HG03060 (cell line): ENCODE data around the gene UCHL5.
"Not testable (repeated sequence)": the region's sequence is repeated elsewhere in the genome, so short reads cannot be mapped to it uniquely, and the experiment has no call there.

Source experiments
- ATAC-seq: cut with Tn5 transposase; IDR thresholded peaks from one replicate; pipeline ENCODE4 v1.9.1; 2021; ENCODE audit warnings: low read depth, moderate number of reproducible peaks; ENCODE audit not compliant: unreplicated experiment

Gene UCHL5

DNA sequence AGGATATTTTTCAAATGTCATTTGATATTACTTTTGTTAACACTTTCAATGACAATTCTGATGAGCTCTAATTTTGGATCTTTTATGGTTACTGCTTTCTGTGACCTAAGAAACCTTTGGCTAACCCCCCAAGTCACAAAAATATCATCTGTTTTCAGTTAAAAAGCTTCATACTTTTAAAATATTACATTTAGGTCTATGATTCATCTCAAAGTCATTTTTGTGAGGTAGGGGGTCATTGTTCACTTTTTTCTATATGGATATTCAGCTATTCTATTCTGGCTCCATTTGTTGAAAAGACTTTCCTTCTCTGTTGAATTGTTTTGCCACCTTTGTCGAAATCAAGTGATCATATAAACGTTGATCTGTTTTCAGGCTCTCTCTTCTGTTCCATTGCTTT is 44.8 kb downstream of the UCHL5 start:
- no peak for ATAC-seq

DNA sequence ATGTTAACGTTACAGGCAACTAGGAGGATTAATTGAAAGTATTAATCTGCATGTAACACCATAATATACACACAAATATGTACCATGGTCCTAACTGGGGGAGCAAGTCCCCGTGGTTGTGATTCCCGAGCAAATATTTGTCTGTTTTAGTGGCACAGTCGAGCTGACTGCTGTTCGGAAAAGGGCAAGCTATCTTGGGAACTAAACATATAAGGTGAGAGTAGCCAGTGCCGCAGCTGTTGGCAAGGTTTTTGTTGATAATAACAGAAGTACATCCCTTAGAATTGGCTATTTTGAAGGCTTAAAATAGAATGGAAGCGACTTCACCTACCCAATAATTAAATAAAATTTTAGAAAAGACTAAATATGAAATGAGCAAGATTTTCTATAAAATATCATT is 45.5 kb downstream of the UCHL5 start:
- no peak for ATAC-seq

DNA sequence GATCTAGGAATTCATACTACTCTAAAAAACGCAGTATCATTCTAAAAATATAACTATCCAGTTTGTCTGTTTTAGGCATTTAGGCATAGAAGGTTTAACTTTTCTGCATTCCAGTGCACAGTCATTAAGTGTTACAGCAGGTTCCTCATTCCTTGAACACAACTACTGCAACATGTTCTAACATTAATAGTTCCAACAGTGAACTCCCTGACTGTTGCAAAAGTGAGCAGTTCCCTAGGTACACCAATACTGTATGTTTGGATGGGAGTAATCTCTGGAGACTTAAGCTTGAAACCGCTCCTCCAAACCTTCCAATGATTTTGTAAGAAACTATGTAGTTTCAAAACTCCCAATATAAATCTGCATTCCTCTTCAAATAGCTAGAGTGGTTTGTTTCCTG is 46.2 kb downstream of the UCHL5 start:
- no peak for ATAC-seq

DNA sequence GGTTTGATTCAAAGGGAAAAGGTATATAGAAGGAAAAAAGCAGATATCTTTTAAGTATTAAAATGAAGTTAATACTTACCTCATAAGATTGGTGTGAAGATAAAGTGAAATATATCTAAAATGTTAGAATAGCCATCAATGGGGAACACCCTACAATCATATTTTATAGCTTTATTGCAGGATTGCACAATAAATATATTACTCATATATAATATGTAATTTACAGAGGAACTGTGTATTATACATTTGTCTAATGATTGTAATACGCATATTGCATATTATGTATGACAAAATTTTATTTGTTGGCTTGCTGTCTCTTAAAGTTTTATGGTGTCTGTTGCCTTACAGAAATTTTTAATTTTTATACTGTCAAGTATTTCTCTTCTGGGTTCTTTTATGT is 47.8 kb downstream of the UCHL5 start:
- no peak for ATAC-seq

DNA sequence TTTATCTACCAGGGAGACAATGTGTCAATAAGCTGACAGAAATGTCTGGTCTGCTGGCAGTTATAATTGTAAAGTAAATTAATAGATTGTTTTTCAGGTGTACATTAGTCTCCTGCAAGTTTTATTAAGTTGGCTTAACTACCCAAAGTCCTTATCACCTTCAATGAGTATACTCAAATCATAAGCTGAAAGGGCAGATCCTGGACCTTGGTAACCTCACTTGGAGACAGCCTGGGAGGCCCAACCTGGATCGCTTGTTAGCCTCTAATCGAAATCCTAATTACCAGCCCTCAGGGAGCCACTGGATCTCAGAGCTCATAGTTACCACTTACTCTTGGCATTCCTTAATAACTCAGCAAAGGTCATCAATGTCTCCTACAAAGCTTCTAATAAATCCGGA is 49.7 kb downstream of the UCHL5 start:
- ATAC-seq, result no peak

DNA sequence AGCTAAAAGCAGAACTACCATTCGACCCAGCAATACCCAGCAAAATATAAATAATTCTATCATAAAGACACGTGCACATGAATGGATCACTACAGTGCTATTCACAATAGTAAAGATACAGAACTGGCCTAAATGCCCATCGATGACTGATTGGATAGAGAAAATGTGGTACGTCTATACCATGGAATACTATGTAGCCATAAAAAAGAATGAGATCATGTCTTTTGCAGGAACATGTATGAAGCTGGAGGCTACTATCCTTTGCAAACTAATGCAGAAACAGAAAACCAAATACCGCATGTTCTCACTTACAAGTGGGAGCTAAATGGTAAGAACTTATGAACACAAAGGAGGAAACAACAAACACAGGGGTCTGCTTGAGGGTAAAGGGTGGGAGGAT is 53.4 kb downstream of the UCHL5 start:
- no peak for ATAC-seq

DNA sequence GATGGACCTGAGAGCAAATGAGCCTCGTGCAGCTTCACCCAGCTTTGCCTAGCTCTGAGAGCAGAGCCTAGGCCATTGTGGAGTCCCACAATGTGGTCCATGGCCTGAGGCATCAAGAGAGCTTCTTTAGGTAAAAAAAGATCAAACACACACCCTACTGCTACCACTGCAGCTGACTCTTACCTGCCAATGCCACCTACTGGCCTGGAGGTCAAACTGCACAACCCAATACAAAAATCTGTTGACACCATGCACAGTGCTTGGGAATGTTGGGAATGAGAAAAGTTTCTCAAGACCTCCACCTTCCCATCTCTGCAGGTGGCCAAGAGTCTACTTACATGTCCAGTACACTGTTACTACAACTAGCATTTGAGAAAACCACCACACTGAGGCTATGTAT is 60.6 kb downstream of the UCHL5 start:
- no peak for ATAC-seq

DNA sequence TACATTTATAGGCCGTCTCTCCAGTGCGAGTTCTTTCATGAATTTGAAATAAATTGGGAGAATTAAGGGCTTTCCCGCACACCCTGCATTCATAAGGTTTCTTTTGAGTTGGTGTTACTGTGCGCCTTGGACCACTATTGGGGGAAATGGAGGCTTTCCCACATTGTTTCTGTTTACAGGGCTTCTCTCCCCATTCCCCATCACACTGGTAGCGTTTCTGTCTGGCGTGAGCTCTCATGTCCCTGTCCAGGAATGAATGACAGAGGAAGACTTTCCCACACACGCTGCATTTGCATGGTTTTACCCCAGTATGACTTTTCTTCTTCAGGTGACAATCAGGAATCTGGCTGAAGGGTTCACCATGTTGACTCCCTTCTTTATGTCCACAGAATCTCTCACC is 65.0 kb downstream of the UCHL5 start:
- ATAC-seq, result no peak

DNA sequence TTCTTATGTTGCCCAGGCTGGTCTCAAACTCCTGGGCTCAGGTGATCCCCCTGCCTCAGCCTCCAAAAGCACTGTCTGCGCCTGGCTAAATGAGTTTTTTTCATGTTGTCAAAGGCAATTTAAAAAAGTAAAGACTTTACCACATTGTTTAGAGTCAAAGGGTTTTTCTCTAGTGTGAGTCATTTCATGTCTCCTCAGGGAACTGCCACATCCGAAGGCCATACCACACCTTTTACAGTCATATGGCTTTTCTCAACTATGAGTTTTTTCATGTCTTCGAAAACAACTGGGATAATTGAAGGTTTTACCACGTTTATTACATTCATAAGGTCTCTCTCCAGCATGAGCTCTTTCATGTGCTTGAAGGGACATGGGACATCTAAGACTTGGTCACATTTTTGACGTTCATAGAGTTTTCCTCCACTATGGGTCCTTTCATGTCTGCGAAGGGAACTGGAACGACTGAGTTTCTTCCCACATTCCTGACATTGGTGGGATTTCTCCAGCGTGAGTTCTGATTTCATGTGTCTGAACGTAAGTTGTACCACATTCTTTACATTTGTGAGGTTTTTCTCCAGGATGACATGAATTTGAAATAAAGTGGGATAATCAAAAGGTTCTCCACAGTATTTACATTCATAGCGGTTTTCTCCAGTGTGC is 65.6 kb downstream of the UCHL5 start:
- ATAC-seq, result peak; percentile 63

DNA sequence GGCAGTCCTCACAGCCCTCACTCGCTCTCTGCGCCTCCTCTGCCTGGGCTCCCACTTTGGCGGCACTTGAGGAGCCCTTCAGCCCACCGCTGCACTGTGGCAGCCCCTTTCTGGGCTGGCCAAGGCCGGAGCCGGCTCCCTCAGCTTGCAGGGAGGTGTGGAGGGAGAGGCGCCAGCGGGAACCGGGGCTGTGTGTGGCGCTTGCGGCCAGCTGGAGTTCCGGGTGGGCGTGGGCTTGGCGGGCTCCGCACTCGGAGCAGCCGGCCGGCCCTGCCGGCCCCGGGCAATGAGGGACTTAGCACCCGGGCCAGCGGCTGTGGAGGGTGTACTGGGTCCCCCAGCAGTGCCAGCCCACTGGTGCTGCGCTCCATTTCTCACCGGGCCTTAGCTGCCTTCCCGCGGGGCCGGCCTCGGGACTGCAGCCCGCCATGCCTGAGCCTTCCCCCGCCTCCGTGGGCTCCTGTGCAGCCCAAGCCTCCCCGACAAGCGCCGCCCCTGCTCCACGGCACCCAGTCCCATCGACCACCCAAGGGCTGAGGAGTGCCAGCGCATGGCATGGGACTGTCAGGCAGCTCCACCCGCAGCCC is 72.3 kb downstream of the UCHL5 start:
- not testable (repeated sequence) for ATAC-seq

DNA sequence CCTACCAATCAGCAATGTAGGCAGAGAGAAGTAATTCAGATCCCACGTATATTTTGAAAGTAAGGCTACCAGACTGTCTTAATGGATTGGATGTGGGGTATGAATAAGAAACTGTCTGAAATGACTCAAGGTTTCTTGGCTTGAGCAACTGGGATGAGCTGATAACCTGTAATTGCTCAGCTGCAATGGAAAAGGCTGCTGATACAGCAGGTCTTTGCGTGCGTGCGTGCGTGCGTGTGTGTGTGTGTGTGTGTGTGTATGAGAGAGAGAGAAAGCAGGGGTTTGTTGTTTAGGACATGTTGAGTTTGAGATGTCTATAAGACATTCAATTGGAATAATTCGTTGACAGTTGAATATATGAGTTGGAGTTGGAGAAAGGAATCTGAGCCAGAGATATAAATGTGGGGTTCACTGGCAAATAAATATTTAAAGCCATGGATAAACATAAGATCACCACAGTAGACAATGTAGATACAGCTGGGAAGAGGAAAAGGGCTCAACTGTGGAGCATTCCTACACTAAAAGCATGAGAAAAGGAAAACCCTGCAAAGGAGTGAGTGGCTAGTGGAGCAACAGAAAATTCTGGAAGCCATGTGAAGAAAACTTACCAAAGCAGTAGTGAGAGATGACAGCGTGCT is 72.9 kb downstream of the UCHL5 start:
- no peak for ATAC-seq

DNA sequence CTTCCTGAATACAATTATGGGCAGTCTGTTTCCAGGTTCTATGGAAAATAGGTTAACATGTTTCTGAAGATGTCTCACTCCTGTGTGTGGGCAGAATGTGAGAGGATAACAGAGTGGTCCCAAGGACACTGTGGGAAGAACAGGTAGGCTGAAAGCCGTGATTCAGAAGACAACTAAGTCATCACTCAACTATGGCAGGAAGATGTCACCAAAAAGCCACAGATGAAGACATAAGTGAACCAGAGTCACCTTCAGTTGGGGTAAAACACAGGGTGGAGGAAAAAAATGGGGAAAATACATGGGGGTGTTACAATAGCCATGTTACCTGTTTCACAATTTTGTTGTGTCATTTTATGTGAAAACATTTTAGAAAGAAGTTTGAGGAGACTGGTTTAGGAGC is 75.1 kb downstream of the UCHL5 start:
- no peak for ATAC-seq

DNA sequence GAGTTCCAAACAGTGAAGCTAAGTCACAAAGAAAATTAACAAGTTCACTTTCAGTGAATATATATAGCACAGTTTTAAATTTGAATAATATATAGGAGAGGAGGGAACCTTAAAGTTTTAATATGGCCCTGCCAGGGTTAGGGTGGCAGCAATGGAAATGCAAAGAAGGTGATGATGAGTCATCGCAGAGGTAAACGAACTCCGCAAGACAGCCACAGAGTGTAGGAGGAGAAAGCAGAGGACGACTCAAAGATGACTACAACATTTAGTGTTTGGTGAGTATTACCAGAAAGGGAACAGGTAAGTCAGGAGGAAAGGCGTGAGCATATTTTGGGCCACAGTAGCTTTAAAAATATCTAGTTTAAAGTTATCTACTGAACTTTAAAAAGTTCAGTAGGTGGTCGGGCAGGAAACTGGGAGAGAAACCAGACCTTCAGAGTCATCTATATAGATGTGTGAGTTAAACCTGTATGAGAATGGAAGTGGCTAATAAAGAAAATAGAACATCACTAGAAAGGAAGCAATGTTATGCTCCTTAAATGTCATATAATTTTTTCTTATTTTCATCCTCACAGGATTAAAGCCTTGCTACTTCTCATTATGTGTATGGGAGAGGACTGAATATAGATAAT is 75.7 kb downstream of the UCHL5 start:
- ATAC-seq, result peak; percentile 82

DNA sequence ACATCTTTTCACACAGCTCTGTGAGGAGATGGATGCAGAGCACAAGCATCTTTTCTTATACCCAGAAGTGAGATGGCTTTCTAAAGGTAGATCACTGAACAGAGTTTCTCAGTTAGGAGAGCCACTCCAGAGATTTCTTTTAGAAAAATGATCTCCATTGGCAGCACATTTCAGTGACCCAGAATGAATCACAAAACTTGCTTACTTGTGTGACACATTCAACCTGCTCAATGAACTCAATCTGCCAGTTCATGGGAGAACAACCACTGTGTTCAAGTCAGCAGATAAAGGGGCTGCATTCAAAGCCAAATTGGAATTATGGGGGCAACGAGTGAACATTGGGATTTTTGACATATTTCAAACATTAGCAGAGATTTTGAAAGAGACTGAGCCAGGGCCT is 78.3 kb downstream of the UCHL5 start:
- ATAC-seq, result no peak

DNA sequence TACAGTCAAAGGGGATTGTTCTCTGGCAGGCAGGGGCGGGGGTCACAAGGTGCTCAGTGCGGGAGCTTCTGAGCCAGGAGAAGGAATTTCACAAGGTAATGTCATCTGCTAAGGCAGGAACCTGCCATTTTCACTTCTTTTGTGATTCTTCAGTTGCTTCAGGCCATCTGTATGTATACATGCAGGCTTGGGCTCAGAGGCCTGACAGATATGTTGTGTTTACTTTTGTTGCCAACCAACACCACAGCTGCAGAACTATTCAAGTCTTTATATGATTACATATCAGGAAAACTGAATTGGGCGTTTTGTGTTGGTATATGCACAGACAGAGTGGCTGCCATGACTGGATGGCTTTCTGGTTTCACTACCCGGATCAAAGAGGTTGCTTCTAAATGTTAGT is 78.8 kb downstream of the UCHL5 start:
- not testable (repeated sequence) for ATAC-seq

DNA sequence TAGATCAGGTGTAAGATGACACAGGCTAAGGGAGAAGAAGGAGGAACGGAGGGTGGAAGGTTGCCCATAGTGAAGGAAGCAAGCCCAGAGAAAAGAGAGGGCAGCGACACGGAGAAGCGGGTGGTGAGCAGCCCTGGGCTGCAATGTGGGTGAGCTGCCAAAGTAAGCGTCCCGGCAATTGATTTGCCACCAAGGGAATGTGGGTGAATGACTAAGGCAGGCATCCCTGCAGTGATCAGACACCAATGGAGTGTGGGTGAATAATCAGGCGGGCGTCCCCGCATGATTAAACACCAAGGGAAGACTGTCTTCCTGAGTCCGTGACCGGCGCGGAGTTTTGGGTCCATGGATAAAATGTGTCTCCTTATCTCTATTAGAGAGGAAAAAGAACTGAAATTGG is 79.6 kb downstream of the UCHL5 start:
- no peak for ATAC-seq

DNA sequence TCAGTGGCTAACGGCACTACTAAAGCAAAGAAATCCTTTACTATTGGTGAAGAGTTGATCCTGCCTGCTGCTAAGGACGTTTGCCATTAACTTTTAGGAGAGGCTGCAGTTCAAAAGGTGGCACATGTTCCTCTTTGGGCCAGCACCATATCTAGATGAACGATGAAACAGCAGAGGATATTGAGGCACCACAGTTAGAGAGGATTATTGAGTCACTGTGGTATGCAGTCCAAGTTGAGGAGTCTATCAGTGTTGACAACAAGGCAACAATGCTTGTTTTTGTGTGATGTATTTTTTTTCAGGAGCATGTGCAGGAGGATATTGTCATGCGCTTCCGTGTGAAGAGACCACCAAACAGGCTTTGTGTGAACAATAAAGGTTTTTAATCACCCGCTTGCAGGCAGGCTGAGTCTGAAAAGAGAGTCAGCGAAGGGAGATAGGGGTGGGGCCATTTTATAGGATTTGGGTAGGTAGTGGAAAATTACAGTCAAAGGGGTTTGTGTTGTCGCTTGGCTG is 80.9 kb downstream of the UCHL5 start:
- ATAC-seq, result no peak

DNA sequence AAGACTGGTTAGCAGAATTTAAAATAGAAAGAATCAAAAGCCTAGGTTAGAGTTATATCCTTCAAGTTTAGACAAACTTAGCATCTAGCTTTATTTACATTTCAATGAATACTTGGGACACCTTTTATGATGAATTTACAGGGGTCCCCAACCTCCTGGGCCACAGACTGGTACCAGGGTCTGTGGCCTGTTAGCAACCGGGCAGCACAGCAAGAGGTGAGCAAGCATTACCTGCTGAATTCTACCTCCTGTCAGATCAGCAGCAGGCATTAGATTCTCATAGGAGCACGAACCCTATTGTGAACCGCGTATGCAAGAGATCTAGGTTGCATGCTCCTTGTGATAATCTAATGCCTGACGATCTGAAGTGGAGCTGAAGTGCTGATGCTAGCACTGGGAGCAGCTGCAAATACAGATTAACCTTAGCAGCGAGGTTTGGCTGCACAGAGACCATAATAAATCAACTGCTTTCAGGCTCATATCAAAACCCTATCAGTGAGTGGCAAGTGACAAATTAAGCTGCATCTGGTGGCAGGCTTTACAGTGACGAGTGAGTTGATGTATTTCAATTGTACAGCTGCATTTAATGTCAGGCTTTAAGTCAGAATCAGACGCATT is 82.0 kb downstream of the UCHL5 start:
- no peak for ATAC-seq

DNA sequence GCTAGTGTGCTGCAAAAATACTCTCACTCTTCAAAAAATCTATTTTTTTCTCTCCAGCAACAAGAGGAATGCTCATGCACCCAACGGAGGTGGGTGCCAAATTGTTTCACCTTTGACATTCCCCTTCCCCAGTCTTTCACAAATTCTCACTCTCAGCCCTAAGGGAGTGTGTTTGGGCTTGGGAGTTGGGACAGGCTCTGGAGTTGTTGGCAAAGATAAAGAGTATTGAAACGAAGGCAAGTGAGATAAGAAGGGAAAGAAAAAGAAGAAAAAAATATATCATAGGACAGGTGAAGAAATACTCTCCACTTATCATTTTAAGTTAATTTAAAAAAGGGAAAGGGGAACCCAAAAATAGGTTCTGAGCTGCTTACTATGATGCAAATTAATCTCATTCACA is 82.6 kb downstream of the UCHL5 start:
- ATAC-seq, result no peak

DNA sequence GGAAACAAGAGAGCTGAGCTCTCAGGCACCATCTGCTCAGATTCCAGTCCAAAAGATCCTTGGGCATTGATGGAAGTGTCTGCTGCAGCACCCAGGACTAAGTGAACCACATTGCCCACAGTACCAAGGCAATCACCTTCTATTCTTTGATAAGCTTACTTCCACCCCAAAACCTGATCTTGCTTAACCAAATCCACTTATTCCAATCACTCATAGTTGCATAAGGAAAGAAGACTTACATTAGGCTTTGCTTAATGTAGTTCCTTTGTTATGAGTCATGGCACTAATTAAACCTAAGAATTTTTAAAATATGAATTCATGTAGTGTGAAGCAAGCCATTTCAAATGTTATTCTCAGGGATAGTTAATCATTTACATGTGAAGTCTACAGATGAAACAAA is 84.5 kb downstream of the UCHL5 start:
- ATAC-seq, result no peak

DNA sequence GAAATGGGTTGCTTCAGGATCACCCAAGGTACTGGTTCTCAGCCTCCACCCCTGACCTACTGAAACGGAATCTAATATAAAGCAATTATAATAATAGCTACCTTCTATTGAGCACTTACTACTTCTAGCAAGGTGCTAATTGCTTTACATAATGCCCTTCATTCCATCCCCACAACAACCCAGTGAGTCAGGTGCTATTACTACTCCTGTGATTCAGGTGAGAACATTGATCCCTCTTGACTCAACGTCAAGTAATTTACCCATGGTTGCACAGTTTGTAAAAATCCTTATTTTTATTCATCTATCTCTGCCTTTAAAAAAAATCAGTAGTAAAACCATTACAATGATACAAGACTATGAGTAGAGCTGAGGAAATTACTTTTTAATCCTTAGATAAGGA is 85.2 kb downstream of the UCHL5 start:
- no peak for ATAC-seq
